ENCODE data around the gene FZR1.
"Not testable (repeated sequence)": the region's sequence is repeated elsewhere in the genome, so short reads cannot be mapped to it uniquely, and the experiment has no call there.

The FZR1 gene

DNA sequence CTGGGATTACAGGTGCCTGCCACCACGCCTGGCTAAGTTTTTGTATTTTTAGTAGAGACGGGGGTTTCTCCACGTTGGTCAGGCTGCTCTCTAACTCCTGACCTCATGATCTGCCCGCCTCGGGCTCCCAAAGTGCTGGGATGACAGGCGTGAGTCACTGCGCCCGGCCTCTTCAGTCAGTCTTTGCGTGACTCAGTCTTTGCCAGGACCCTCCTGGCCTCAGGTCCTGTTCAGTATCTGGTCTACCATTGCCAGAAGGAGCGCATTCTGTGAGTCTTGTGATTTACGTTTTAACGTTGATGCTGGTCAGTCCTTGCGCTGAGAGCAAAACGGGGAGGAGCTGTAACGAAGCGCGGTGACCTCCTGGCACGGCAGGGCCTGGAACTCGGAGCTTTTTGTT lies 59.0 kb downstream of the FZR1 start:
- in situ Hi-C loops (cut with MboI; ENCODE audit: low sequenced_read_pairs) = no loop called here

DNA sequence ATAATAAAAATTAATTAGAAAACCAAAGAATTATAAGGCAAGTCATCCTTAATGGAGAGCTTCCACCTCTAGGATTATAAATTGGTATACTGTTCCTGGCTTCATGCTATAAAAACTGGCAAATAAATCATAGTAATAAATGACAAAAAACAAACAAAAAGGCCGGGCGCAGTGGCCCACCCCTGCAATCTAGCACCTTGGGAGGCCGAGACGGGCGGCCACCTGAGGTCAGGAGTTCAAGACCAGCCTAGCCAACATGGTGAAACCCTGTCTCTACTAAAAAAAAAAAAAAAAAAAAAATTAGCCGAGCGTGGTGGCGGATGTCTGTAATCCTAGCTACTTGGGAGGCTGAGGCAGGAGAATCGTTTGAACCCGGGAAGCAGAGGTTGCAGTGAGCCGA lies 63.9 kb downstream of the FZR1 start:
- in situ Hi-C loops (cut with MboI; ENCODE audit: low sequenced_read_pairs) = not testable (repeated sequence)

DNA sequence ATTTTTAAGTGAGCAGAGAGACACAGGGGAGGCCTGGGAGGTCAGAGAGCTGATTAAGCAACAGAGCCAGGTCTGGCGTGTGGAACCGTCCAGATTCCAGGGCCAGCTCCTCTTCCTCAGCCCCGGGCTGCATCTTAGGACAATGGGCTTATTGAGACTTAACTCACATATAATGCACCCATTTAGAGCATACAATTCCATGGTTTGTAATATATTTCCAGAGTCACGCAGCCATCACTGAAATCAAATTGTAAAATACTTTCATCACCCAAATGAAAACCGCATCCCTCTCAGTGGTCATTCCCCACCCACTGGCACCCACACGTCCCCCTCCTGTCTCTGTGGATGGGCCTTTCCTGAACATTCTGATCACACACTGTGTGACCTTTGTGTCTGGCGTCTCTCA lies 64.5 kb downstream of the FZR1 start:
- in situ Hi-C loops (cut with MboI; ENCODE audit: low sequenced_read_pairs) = no loop called here

DNA sequence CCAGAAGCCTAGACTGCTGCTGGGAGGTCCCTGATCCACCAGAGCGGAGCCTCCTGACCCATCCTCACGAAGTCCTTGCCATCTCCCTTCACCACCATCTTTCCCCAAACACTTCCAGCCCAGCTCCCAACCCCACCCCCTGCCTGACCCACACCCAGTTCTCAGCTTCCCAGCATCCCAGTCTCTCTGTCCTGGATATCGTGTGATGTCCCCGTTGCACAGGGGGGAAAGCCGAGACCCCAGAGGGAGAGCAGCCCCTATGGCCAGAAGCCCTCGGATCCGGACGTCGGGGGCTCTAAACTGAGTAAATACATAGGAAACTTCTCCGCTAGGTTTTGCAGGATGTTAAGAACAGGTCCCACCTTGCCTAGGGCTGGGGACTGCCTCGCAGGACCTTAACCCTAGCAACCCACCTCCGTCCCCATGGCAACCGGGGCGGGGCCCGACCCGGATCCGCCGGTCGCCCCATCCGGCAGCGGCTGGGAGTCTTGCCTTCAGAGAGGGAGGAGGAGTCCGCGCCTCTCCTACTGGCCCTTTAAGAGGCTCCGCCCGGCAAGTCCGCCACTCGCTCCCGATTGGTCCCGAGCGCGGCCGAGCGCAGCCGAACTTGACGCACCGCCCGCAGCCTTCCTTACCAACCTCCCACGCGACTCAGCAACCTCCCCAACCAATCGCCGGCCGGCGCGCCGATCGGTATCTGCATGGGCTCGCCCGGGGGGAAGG lies 66.2 kb downstream of the FZR1 start:
- in situ Hi-C loops (cut with MboI; ENCODE audit: low sequenced_read_pairs) = no loop called here

DNA sequence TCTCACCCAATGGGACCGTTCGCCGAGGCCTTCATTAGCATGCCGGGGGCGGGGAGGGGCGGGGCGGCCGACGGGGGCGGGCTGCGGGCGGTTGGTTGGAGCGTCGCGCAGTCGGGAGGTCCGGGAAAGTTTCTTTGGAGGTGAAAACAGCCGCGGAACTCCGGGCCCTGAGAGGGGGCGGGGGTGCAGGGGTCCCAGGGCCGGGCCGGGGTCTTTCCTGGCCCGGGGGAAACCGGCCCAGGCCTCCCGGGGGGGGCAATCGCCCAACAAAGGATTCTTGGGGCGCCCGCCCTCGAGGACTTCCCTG lies 66.7 kb downstream of the FZR1 start, which contains the start of gene HMG20B:
Gene HMG20B (plus strand): TSS at position 90 of the 307 bp plus-strand sequence. CDS start 366 bp downstream, outside the sequence.
- in situ Hi-C loops (cut with MboI; ENCODE audit: low sequenced_read_pairs) = no loop called here

DNA sequence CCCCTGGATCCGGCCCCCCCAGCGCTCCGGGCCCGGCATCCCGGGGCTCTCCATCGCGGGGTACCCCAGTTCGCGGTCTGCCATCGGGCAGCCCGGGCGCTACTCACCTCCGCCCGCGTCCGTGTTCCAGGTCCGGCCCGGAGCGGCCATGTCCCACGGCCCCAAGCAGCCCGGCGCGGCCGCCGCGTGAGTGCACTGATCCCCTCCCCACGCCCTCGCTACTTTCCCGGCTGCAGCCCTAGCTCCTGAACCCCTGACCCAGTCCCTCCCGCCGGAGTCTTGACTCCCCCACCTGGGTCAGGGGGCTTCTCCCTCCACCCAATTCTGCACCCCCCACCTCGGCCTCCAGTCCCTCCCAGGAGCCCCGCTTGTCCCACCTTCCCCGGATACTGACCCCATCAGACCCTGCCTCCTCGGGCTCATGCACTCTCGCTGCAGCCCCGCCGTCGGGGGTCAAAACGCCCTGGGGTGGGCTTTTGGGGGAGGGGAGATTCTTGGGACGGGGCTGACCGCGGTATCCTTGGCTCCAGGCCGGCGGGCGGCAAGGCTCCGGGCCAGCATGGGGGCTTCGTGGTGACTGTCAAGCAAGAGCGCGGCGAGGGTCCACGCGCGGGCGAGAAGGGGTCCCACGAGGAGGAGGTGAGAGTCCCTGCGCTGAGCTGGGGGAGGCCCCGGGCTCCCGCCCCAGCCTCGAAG lies 67.2 kb downstream of the FZR1 start:
- in situ Hi-C loops (cut with MboI; ENCODE audit: low sequenced_read_pairs) = no loop called here

DNA sequence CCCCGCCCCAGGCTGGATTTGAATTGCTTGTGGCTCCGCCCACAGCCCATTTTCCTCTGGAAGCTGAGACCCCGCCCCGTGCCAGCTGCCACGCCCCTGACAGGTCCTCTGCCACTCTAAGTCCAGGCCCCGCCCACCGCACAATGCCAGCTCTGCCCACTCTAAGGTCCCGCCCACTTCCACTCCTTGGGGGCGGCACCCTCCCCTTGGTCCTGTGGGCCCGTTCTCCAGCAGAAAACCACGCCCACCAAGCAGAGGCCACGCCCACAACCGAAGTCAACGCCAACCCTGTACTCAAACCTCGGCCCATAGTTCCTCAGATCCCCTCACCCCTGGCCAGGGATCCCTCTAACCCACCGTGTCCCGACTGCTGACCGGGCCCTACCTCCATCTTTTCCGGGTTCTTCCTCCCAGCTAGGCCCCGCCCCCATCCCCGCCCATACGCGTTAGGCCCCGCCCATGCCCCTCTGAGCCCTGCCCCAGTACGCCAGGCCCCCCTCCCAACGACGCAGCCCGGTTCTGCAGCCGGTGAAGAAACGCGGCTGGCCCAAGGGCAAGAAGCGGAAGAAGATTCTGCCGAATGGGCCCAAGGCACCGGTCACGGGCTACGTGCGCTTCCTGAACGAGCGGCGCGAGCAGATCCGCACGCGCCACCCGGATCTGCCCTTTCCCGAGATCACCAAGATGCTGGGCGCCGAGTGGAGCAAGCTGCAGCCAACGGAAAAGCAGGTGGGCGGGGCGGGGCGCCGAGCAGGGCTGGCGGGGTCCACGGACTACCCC lies 67.9 kb downstream of the FZR1 start:
- in situ Hi-C loops (cut with MboI; ENCODE audit: low sequenced_read_pairs) = no loop called here

DNA sequence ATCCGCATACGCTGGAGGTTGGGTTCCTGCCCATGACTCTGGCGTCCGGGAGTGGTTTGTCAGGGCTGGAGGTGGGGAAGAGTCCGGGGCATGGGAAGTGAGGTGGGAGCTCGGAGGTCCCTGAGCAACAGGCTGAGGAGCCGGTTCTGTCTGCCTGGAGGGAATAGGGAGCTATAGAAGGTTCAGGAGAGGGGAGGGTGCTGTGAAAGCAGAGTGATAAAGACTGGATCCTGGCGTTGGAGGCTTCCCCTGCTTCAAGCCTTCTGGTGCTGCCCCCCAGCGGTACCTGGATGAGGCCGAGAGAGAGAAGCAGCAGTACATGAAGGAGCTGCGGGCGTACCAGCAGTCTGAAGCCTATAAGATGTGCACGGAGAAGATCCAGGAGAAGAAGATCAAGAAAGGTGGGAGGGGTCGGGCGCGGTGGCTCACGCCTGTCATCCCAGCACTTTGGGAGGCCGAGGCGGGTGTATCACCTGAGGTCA lies 69.2 kb downstream of the FZR1 start:
- in situ Hi-C loops (cut with MboI; ENCODE audit: low sequenced_read_pairs) = no loop called here

DNA sequence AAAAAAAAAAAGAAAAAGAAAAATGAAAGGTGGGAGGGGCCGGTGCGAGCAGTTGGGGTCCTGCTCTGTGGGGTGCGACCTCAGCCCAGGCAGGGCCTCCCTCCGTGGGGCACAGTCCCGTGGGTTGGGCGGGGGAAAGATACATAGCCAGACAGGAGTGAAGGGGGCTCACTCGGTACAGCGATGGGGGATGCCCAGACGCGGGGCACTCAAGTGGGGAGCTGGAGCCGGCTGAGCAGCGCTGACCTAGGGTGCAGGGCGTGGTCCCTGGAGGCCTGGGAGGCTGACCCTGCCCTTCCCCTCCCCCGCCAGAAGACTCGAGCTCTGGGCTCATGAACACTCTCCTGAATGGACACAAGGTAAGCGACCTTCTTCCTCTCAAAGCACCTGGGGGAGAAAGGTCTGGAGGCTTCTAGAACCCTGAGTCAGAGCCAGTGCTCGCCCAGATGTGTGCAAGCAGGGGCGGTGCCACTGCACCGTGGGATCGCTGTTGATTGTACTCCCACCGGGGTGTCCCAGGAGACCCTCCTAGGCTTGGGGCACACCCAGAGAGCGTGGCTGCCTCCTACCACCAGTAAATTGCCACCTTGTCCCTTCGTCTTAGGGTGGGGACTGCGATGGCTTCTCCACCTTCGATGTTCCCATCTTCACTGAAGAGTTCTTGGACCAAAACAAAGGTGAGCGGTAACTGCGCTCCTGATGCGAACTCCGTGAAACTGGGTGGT lies 70.0 kb downstream of the FZR1 start:
- in situ Hi-C loops (cut with MboI; ENCODE audit: low sequenced_read_pairs) = no loop called here

DNA sequence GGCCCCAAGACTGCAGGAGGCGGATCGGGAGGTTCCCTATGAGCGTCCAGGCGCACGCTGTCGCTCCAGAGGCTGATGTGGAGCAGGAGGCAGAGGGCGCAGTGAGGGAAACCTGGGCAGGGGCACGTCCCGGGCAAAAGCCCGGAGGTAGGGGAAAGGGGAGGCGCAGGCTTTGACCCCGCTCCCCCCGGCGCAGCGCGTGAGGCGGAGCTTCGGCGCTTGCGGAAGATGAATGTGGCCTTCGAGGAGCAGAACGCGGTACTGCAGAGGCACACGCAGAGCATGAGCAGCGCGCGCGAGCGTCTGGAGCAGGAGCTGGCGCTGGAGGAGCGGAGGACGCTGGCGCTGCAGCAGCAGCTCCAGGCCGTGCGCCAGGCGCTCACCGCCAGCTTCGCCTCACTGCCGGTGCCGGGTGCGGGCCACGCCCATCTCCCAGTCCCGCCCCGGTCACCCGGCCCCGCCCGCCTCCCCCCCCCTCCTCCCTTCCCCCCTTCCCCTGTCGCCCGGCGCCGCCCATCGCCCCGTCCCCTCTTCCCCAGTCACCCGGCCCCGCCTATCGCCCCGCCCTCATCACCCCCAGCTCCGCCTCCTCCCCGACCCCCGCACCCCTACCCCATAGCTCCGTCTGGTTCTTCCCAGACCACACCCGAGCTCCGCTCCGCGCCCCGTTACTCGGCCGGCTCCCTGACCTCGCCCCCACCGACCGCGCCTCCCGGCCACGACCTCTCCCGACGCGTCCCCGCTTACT lies 70.8 kb downstream of the FZR1 start:
- in situ Hi-C loops (cut with MboI; ENCODE audit: low sequenced_read_pairs) = no loop called here

DNA sequence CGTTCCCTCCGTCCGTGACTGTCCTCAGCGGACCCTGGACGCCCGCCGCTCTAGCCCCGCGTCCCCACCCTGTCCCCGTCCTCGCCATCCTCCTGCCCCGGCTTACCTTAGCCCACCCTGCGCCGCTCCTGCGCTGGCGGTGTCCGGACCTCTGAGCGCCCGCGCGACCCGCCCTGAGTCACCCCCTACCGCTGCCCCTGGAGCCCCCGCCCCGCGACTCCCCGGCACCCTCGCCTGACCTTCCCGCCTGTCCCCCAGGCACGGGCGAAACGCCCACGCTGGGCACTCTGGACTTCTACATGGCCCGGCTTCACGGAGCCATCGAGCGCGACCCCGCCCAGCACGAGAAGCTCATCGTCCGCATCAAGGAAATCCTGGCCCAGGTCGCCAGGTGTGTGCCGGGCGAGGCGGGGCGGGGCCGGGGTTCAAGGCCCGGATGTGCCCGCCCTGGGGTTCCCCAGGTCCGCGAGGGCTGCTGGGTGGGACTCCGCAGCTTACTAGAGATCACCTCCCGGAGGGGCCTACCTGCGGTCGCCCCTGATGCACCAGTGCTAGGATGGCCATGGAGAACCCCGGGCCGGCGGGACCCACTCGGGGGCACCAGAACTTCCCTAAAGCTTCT lies 71.7 kb downstream of the FZR1 start:
- in situ Hi-C loops (cut with MboI; ENCODE audit: low sequenced_read_pairs) = no loop called here

DNA sequence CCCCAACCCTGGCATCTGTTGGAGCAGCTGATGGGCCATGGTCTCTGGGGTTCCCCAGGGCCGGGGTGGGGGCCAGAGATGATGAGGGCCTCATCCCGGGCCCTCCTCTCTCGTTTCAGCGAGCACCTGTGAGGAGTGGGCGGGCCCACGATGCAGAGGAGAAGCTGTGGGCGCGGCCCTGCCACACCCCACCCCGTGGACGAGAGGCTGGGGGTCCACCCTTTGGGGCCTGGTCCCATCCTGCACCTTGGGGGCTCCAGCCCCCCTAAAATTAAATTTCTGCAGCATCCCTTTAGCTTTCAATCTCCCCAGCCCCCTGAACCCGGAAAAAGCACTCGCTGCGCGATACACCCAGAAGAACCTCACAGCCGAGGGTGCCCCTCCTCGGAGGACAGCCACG lies 72.3 kb downstream of the FZR1 start:
- in situ Hi-C loops (cut with MboI; ENCODE audit: low sequenced_read_pairs) = no loop called here

DNA sequence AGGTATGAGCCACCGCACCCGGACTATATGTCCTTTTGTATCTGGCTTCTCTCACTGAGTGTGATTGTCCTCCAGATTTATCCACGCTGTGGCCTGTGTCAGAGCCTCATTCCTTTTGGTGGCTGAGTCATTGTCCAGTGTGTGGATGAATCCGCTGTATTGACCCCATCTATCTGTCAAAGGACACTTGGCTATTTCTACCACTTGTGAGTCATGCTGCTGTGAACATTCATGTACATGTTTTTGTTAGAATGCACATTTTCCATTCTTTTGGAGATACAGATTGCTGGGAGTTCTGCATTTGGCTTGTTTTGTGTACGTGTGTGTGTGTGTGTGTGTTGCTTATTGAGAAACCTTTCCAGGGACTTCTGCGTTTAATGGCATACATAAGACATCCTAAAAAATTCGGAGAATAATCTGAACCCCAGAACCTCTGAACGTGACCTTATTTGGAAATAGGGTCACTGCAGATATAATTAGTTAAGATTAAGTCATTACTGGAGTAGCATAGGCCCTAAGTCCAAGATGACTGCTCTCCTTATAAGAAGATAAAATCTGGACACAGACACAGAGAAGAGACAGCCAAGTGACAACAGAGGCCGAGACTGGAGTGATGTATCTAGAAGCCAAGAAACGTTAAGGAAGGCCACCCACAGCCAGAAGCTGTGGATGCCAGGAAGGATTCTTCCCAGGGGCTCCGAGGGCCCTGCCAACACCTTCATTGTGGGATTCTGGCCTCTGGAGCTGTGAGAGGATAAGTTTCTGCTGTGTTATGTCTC lies 74.2 kb downstream of the FZR1 start:
- in situ Hi-C loops (cut with MboI; ENCODE audit: low sequenced_read_pairs) = no loop called here

DNA sequence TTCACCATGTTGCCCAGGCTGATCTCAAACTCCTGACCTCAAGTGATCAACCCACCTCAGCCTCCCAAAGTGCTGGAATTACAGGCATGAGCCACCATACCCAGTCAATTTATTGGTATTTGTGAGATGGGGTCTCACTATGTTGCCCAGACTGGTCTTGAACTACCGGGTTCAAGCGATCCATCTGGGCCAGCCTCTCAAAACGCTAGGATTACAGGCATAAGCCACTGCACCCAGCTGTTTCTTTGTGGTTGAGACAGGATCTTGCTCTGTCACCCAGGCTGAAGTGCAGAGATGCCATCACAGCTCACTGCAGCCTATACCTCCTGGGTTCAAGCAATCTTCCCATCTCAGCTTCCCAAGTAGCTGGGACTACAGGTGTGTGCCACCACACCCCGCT lies 75.7 kb downstream of the FZR1 start:
- in situ Hi-C loops (cut with MboI; ENCODE audit: low sequenced_read_pairs) = not testable (repeated sequence)

DNA sequence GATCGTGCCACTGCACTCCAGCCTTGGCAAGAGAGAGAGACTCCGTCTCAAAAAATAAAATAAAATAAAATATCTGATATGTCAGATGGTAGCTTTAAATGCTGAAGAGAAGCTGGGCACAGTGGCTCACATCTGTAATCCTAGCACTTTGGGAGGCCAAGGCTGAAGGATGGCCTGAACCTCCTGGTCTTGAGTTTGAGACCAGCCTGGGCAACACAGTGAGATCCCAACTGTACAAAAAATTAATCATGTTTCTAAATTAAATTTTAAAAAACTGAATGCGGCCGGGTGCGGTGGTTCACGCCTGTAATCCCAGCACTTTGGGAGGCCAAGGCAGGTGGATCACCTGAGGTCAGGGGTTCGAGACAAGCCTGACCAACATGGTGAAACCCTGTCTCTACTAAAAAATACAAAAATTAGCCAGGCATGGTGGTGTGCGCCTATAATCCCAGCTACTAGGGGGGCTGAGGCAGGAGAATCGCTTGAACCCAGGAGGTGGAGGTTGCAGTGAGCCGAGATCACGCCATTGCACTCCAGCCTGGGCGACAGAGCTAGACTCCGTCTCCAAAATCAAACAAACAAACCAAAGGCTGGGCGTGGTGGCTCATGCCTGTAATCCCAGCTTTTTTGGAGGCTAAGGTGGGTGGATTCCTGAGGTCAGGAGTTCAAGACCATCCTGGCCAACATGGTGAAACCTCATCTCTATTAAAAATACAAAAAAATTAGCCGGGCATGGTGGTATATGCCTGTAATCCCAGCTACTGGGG lies 78.1 kb downstream of the FZR1 start:
- in situ Hi-C loops (cut with MboI; ENCODE audit: low sequenced_read_pairs) = not testable (repeated sequence)

DNA sequence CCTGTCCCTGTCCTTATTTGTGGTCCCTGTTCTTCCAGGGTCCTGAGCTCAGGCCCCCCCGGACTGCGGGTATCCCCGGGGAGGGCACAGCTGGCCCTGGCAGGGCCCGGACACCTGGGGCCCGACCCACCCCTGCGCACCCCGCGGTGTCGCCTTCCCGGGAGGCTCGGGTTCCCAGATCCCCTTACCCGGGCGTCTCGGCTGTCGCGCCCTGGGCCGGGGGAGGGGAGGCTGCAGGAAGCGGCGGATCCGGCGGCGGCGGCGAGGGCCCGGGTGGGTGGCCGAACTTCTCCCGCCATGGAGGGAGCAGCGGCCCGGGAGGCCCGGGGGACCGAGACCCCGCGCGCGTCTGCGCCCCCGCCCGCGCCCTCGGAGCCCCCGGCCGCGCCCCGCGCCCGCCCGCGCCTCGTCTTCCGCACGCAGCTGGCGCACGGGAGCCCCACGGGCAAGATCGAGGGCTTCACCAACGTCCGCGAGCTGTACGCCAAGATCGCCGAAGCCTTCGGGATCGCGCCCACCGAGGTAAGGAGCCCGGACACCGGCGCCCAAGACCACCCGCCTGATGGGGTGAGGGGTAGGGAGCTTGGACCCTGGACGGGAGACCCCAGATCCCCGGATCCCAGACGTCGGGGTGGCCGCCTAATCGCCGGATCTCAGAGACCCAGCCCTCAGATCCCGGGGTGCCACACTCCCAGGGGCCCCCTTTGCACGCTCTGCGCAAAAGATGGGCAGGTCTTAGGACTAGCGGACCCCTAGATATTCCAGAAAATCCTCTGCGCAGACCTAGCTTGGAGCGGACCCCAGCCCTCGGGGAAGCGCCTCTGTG lies 79.4 kb downstream of the FZR1 start, which contains the start of gene GIPC3:
Gene GIPC3 (plus strand): TSS at position 178 of the 826 bp plus-strand sequence. CDS start 120 bp downstream, at position 298.
- in situ Hi-C loops (cut with MboI; ENCODE audit: low sequenced_read_pairs) = no loop called here

DNA sequence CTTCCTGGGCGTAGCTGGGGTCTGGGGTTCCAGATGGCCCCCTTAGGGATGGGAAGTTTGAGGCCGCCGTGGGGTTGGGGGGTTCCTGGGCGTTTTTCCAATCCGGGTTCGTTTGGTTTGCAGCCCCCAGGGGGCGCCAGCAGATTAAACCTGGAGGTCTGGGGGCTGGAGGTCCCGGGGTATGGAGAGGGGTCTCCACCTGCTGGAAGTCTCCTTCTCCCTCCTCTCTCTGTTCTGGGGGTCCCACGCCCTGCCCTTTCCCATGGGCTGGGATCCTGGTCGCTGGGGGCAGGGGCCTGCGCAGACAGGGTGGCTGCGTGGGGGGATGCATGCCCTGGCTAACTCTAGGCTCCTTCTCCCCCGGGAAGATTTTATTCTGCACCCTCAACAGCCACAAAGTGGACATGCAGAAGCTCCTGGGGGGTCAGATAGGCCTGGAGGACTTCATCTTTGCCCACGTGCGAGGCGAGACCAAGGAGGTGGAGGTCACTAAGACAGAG lies 80.1 kb downstream of the FZR1 start:
- in situ Hi-C loops (cut with MboI; ENCODE audit: low sequenced_read_pairs) = no loop called here

Measured in hTERT RPE-1 (cell line).